GM12878 (cell line): Measurements from ENCODE around the gene PTPRN2. TPM values are rescaled to one million over a fixed set of nuclear protein-coding genes. Genes with fewer than 3 reads are reported as not detected.

Experiments used
- ATAC-seq: fragments of 200-7000 bp; cut with Tn5 transposase; 3 replicates; pipeline ENCODE4 v1.9.1; 2020; ENCODE audit warnings: mild to moderate bottlenecking, moderate library complexity
- BruUV-seq: library from RNA; stranded (reverse); fragments of 400-500 nt; replicated peaks from 2 replicates; lab custom pipeline; 2021; lab: Mats Ljungman, UMichigan
- CTCF ChIA-PET: fragments of 300-600 bp; sonication (Branson Sonifier 250); formaldehyde crosslinking; extraction: SDS; loops from one replicate; lab custom pipeline; 2021; ENCODE audit warnings: inconsistent platforms; lab: Yijun Ruan, JAX
- POLR2A ChIA-PET: fragments of 350-600 bp; formaldehyde crosslinking; extraction: SDS; loops from one replicate; lab custom pipeline; 2021; ENCODE audit warnings: inconsistent platforms; lab: Charles Lee
- RAD21 ChIA-PET: fragments of 300-600 bp; sonication (Branson Sonifier 250); formaldehyde crosslinking; loops from one replicate; lab custom pipeline; 2023; ENCODE audit warnings: antibody characterized with exemption; ENCODE audit not compliant: unreplicated experiment; lab: Charles Lee
- SMC1A ChIA-PET: fragments of 300-600 bp; sonication (Branson Sonifier 250); formaldehyde crosslinking; loops from one replicate; lab custom pipeline; 2023; ENCODE audit not compliant: unreplicated experiment, uncharacterized antibody; lab: Charles Lee
- DNase-seq: peaks from one replicate; pipeline ENCODE4 v3.0.0-alpha.2; 2011; ENCODE audit warnings: low read depth, low spot score
- FAIRE-seq: peaks from 3 replicates; lab custom pipeline; 2011; peaks lifted over from hg19 to GRCh38; lab: Jason Lieb, UNC
- H2AFZ ChIP-seq: 2 replicates; pipeline ENCODE4 v1.6.0; 2011; ENCODE audit warnings: low read depth, low read length, control low read depth; ENCODE audit not compliant: control insufficient read depth
- H3K27ac ChIP-seq: 2 replicates; pipeline ENCODE4 v1.5.1; 2011; ENCODE audit warnings: control low read depth; ENCODE audit not compliant: control insufficient read depth, insufficient read depth
- H3K27me3 ChIP-seq, 2 experiments: replicated peaks in 1 of 2; 2 replicates each; pipeline versions ENCODE4 v1.6.0 to v1.6.1; 2011; ENCODE audit warnings: low read length in 1 of 2; ENCODE audit not compliant: control insufficient read depth in 2 of 2, insufficient read depth in 2 of 2
- H3K36me3 ChIP-seq, 2 experiments: 2 replicates each; pipeline ENCODE4 v1.5.1; 2011; ENCODE audit warnings: low read length in 1 of 2; ENCODE audit not compliant: control insufficient read depth in 2 of 2, insufficient read depth in 2 of 2
- H3K4me1 ChIP-seq: 2 replicates; pipeline ENCODE4 v1.6.1; 2011; ENCODE audit warnings: mild to moderate bottlenecking, low read length, moderate library complexity, mixed read lengths; ENCODE audit not compliant: control insufficient read depth, insufficient read depth
- H3K4me2 ChIP-seq: 2 replicates; pipeline ENCODE4 v1.6.0; 2011; ENCODE audit warnings: control low read depth; ENCODE audit not compliant: control insufficient read depth, insufficient read depth
- H3K4me3 ChIP-seq: fragments of 200-600 bp; sonication (generic); 2 replicates; pipeline ENCODE4 v1.5.1; 2016
- H3K79me2 ChIP-seq: 2 replicates; pipeline ENCODE4 v1.6.0; 2011; ENCODE audit warnings: low read length; ENCODE audit not compliant: control insufficient read depth, insufficient read depth
- H3K9ac ChIP-seq: 2 replicates; pipeline ENCODE4 v1.8.0; 2011; ENCODE audit warnings: low read length, control low read depth, mixed read lengths; ENCODE audit not compliant: control insufficient read depth, insufficient read depth
- H3K9me3 ChIP-seq: replicated peaks from 3 replicates; pipeline ENCODE4 v1.5.1; 2011; ENCODE audit warnings: mild to moderate bottlenecking, low read length; ENCODE audit not compliant: control insufficient read depth, insufficient read depth
- H4K20me1 ChIP-seq: 2 replicates; pipeline ENCODE4 v1.6.0; 2011; ENCODE audit not compliant: control insufficient read depth, insufficient read depth
- BCL11A ChIP-seq: IDR thresholded peaks from 2 replicates; pipeline ENCODE4 v1.6.1; 2011; ENCODE audit warnings: low read depth, low read length
- BCL3 ChIP-seq: IDR thresholded peaks from 2 replicates; pipeline ENCODE4 v1.6.1; 2011; ENCODE audit warnings: borderline replicate concordance, low read depth, mild to moderate bottlenecking, moderate library complexity, low read length; ENCODE audit not compliant: insufficient read depth, poor library complexity, severe bottlenecking
- BRCA1 ChIP-seq: IDR thresholded peaks from 2 replicates; pipeline ENCODE4 v1.6.1; 2011; ENCODE audit warnings: low read depth, low read length, improper control_type of control experiment
- ESRRA ChIP-seq: IDR thresholded peaks from 2 replicates; pipeline ENCODE4 v1.6.1; 2012; ENCODE audit warnings: mild to moderate bottlenecking, low read length, improper control_type of control experiment
- GABPA ChIP-seq: IDR thresholded peaks from 2 replicates; pipeline ENCODE4 v1.6.1; 2014; ENCODE audit warnings: antibody characterized with exemption, low read depth, mild to moderate bottlenecking, inconsistent platforms
- HDAC6 ChIP-seq: fragments of 200-600 bp; sonication (generic); IDR thresholded peaks from one replicate; pipeline ENCODE4 v1.8.0; 2017; ENCODE audit warnings: antibody characterized with exemption; ENCODE audit not compliant: unreplicated experiment
- JUNB ChIP-seq: IDR thresholded peaks from 2 replicates; pipeline ENCODE4 v1.6.1; 2016; ENCODE audit warnings: antibody characterized with exemption, mild to moderate bottlenecking
- KAT2A ChIP-seq: conservative IDR thresholded peaks from 2 replicates; pipeline ENCODE4 v1.6.1; 2011; ENCODE audit warnings: low read depth, low read length; ENCODE audit not compliant: control insufficient read depth
- NR2F1 ChIP-seq: fragments of 450-650 bp; conservative IDR thresholded peaks from 2 replicates; pipeline ENCODE4 v1.6.1; 2017; ENCODE audit warnings: mild to moderate bottlenecking
- RUNX3 ChIP-seq: IDR thresholded peaks from 2 replicates; pipeline ENCODE4 v1.6.1; 2012; ENCODE audit warnings: low read length, inconsistent platforms
- SIN3A ChIP-seq: IDR thresholded peaks from 2 replicates; pipeline ENCODE4 v1.6.1; 2012; ENCODE audit warnings: low read depth, low read length, improper control_type of control experiment
- SPI1 ChIP-seq: IDR thresholded peaks from 2 replicates; pipeline ENCODE4 v1.6.1; 2011; ENCODE audit warnings: low read depth, mild to moderate bottlenecking, low read length, moderate library complexity, borderline replicate concordance; ENCODE audit not compliant: insufficient read depth
- SRF ChIP-seq, 2 experiments: IDR thresholded peaks; 2 replicates each; pipeline ENCODE4 v1.6.1; 2011; ENCODE audit warnings: low read depth in 2 of 2, low read length in 2 of 2, mild to moderate bottlenecking in 1 of 2, moderate library complexity in 1 of 2
- TAF1 ChIP-seq: IDR thresholded peaks from 2 replicates; pipeline ENCODE4 v1.6.1; 2011; ENCODE audit warnings: mild to moderate bottlenecking, low read depth, low read length, borderline replicate concordance
- TARDBP ChIP-seq: IDR thresholded peaks from 2 replicates; pipeline ENCODE4 v1.6.1; 2016; ENCODE audit warnings: borderline replicate concordance
- ZBTB33 ChIP-seq: fragments of 450-650 bp; IDR thresholded peaks from 2 replicates; pipeline ENCODE4 v1.6.1; 2017; ENCODE audit warnings: mild to moderate bottlenecking
- WGBS: methylation state at CpG from one replicate; pipeline ENCODE4 v1.1.6; 2016; ENCODE audit warnings: low lambda C conversion rate; ENCODE audit not compliant: insufficient replicate concordance, insufficient coverage; ENCODE audit errors: missing lambda C conversion rate; 5-methylcytosine and 5-hydroxymethylcytosine counted together
- in situ Hi-C: fragments of 300-500 bp; cut with MboI; formaldehyde crosslinking; loops from 9 replicates; pipeline ENCODE4 v1.14.3; 2018; ENCODE audit warnings: mixed read lengths
- intact Hi-C: fragments of 100-400 bp; cut with micrococcal nuclease; formaldehyde crosslinking; loops from one replicate; pipeline ENCODE4 v1.14.2; 2022; ENCODE audit not compliant: unreplicated experiment
- polyA plus RNA-seq, 11 experiments: library from polyadenylated mRNA; depleted of rRNA in 4 of 11; unstranded in 6 of 11; stranded (reverse) in 5 of 11; fragments of >200 nt; fragmentation: Nextera tagmentation in 4 of 11; fragmentation: Illumina TruSeq in 1 of 11; extraction: Ambion mirVana in 4 of 11; extraction: Trizol in 1 of 11; gene quantifications; 1 replicate in 1 of 11; 2 replicates in 10 of 11; pipeline versions ENCODE4 v1.2.1 to v1.2.3, GENCODE V29; 2011 to 2016; ENCODE audit warnings: inconsistent platforms in 2 of 11, missing spikeins in 2 of 11, low read depth in 1 of 11
- total RNA-seq, 4 experiments: library from RNA; depleted of rRNA in 3 of 4; stranded (reverse); fragments of >200 nt in 3 of 4; fragmentation: Illumina TruSeq in 1 of 4; extraction: Trizol in 1 of 4; gene quantifications; 2 replicates each; pipeline versions ENCODE4 v1.2.1 to v1.2.3, GENCODE V29; 2013 to 2021

PTPRN2 gene
- total and polyA plus RNA-seq, 10 of the 15 experiments (the other 5 are each of a cell fraction or from before 2014, with no cell fraction given): 5.4 TPM; not detected in 9

DNA sequence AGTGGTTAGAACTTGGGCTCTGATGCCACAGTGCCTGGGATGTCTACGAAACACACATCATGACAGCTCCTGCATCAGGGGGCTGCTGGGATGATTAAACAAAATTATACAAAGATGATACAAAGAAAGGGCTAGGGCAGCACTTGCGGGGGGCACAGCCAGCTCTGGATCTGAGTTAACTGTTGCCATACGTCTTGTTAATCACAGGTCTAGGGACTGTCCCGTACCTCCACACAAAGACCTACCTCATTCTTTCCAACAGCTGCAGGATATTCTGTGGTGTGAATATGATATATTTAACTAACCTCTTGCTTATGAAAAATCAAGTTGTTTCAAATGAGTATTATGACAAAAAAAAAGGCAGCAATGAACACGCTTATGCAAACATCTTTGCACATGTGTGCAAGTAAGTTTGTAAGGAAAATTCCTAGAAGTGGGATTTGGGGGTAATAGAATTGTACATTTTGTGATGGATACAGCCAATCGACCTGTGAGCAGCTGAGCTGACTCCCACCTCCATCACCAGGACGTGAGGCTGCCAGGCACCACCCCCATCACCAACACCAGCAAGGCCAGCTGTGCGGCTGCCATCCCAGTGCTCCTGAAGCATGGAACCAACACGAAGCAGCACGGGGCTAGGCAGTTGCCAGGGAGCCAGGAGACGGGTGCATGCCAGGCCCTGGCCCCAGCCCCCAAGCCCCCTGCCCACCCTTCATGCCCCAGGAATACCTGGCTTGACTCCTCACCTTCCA lies 23.5 kb downstream of the PTPRN2 start:
- SMC1A ChIA-PET: no interaction called here
- Histone ChIP-seq H3K9me3 (no peaks in the 10 kb centered on the region), H2AFZ (no peak overlapping the region), H3K9ac (no peak overlapping the region), H3K79me2 (no peaks in the 10 kb centered on the region), H3K27me3 (no peaks in the 10 kb centered on the region), H3K27ac (no peak overlapping the region), H3K4me2 (no peak overlapping the region), H4K20me1 (no peaks in the 10 kb centered on the region), H3K4me3 (no peak overlapping the region), H3K36me3 (no peaks in the 10 kb centered on the region), H3K4me1 (no peaks in the 10 kb centered on the region)
- WGBS: 16% methylated on average over 11 of the region's 11 CpGs
- intact Hi-C loops: no loop called here
- BruUV-seq: no TSS peak
- in situ Hi-C loops: no loop called here
- TF ChIP-seq GABPA (no peak), NR2F1 (no peak), KAT2A (no peak), TARDBP (no peak), SIN3A (no peak), SPI1 (no peak), RUNX3 (no peak), TAF1 (no peak), SRF (IDR thresholded peaks at IDR 0.05; ENCODE audit: low read depth in 2 of 2, low read length in 2 of 2) (no peak)
- ATAC-seq: no peak
- DNase-seq: no peak
- RAD21 ChIA-PET: no interaction called here
- no peak for FAIRE-seq
- POLR2A ChIA-PET: no interaction called here
- CTCF ChIA-PET: no interaction called here

GRCh38 chr7:158563051-158563450 lies 24.6 kb downstream of the PTPRN2 start:
- ATAC-seq (no peak), FAIRE-seq (no peak), DNase-seq (no peak)
- H3K4me2 ChIP-seq: no peak overlapping the region
- in situ Hi-C loops: no loop called here
- POLR2A ChIA-PET: no interaction called here
- H3K9ac ChIP-seq: no peak overlapping the region
- H3K27me3 ChIP-seq: no peaks in the 10 kb centered on the region
- no peak overlapping the region for H2AFZ ChIP-seq
- no peaks in the 10 kb centered on the region for H3K4me1 ChIP-seq
- RAD21 ChIA-PET: no interaction called here
- intact Hi-C loops: no loop called here
- H3K27ac ChIP-seq: no peak overlapping the region
- H3K79me2 ChIP-seq: no peaks in the 10 kb centered on the region
- no peaks in the 10 kb centered on the region for H4K20me1 ChIP-seq
- BruUV-seq: no TSS peak
- H3K4me3 ChIP-seq: no peak overlapping the region
- SMC1A ChIA-PET: no interaction called here
- CTCF ChIA-PET: no interaction called here
- H3K9me3 ChIP-seq: no peaks in the 10 kb centered on the region
- H3K36me3 ChIP-seq: no peaks in the 10 kb centered on the region
- WGBS: 54% methylated on average over 13 of the region's 13 CpGs
- TF ChIP-seq ZBTB33: no peak
- no peak for TF ChIP-seq ESRRA
- TF ChIP-seq BCL11A: no peak
- TF ChIP-seq JUNB: no peak
- TF ChIP-seq HDAC6: no peak
- no peak for TF ChIP-seq BCL3
- no peak for TF ChIP-seq BRCA1
